ENCODE results near the gene MT1A. TPM values are rescaled to one million over a fixed set of nuclear protein-coding genes. Genes with fewer than 3 reads are reported as not detected.

Gene MT1A
- total and polyA plus RNA-seq, 2 donors (not counting 3 experiments of a cell fraction or from before 2014, with no cell fraction given): 6.5 to 8.4 TPM

DNA sequence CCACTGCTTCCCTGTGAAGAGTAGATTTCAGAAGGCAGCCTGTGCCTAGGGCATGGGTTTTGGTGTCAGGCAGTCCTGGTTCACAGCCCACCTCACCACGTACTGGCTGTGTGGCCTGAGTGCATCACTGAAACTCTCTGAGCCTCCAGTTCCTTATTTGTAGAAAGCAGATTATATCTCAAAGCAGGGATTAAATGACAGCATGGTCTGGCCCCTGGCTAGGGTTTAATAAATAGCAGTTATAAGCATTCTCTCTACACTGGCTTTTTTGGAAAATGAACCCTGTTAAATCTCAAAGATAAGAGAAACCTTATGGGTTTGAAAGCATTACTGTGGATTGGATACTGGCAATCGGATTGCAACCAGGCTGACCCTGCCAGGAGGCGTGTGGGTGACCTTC, 8.9 kb upstream of the MT1A start:
- no peak for TF ChIP-seq JUN (IDR thresholded peaks at IDR 0.05; ENCODE audit: borderline replicate concordance, insufficient read depth, insufficient read length, low read depth)
- no peak for TF ChIP-seq POLR2A (IDR thresholded peaks at IDR 0.05; ENCODE audit: low read depth, low read length)
- TF ChIP-seq MYC (IDR thresholded peaks at IDR 0.05; ENCODE audit: low read depth, low read length): no peak
- TF ChIP-seq, protein P1, sequence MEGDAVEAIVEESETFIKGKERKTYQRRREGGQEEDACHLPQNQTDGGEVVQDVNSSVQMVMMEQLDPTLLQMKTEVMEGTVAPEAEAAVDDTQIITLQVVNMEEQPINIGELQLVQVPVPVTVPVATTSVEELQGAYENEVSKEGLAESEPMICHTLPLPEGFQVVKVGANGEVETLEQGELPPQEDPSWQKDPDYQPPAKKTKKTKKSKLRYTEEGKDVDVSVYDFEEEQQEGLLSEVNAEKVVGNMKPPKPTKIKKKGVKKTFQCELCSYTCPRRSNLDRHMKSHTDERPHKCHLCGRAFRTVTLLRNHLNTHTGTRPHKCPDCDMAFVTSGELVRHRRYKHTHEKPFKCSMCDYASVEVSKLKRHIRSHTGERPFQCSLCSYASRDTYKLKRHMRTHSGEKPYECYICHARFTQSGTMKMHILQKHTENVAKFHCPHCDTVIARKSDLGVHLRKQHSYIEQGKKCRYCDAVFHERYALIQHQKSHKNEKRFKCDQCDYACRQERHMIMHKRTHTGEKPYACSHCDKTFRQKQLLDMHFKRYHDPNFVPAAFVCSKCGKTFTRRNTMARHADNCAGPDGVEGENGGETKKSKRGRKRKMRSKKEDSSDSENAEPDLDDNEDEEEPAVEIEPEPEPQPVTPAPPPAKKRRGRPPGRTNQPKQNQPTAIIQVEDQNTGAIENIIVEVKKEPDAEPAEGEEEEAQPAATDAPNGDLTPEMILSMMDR (IDR thresholded peaks at IDR 0.05; ENCODE audit: extremely low read depth in 1 of 2, insufficient read depth in 1 of 2, low read depth in 1 of 2, low read length in 2 of 2): no peak
- TF ChIP-seq GATA2 (IDR thresholded peaks at IDR 0.05; ENCODE audit: insufficient read depth, insufficient read length, low read depth, low read length): no peak
- TF ChIP-seq, protein P2, sequence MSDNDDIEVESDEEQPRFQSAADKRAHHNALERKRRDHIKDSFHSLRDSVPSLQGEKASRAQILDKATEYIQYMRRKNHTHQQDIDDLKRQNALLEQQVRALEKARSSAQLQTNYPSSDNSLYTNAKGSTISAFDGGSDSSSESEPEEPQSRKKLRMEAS (IDR thresholded peaks at IDR 0.05; ENCODE audit: insufficient read depth, insufficient read length): no peak
- TF ChIP-seq POLR2AphosphoS5 (IDR thresholded peaks at IDR 0.05; ENCODE audit: insufficient read depth, low read depth, low read length): no peak
- no peak for TF ChIP-seq EZH2 (IDR thresholded peaks at IDR 0.05; ENCODE audit: borderline replicate concordance, low read depth, low read length, severe bottlenecking)
- Histone ChIP-seq H3K4me1 (ENCODE audit: control insufficient read depth, extremely low read depth, insufficient read depth, low read length) (peaks cover 20% of the 10 kb centered on the region), H3K4me3 (replicated peaks in 1 of 3; ENCODE audit: insufficient read depth in 1 of 3, low read depth in 1 of 3, low read length in 3 of 3) (no peak overlapping the region), H3K9me1 (replicated peaks; ENCODE audit: control insufficient read depth, extremely low read depth, insufficient read depth, low read length) (no peaks in the 10 kb centered on the region), H3K36me3 (ENCODE audit: control insufficient read depth in 2 of 2, extremely low read depth in 1 of 2, insufficient read depth in 2 of 2, low read length in 2 of 2) (no peaks in the 10 kb centered on the region), H3K27me3 (ENCODE audit: control insufficient read depth in 2 of 2, insufficient read depth in 2 of 2, low read length in 2 of 2) (peaks cover 4 to 6% of the 10 kb centered on the region in 2 experiments), H3K9ac (replicated peaks; ENCODE audit: extremely low read depth, insufficient read depth, low read length) (no peak overlapping the region), H3K9me3 (replicated peaks; ENCODE audit: control insufficient read depth, insufficient read depth, low read length) (no peaks in the 10 kb centered on the region), H3K27ac (ENCODE audit: insufficient read depth, low read depth, low read length) (no peak overlapping the region), H3K79me2 (ENCODE audit: control insufficient read depth, insufficient read depth, low read length) (peaks cover 12% of the 10 kb centered on the region), H3K4me2 (ENCODE audit: insufficient read depth, low read length) (no peak overlapping the region), H2AFZ (ENCODE audit: low read depth, low read length) (no peak overlapping the region), H4K20me1 (replicated peaks; ENCODE audit: control insufficient read depth, extremely low read depth, insufficient read depth, low read length) (no peaks in the 10 kb centered on the region)
- dilution Hi-C loops (cut with MboI; ENCODE audit: extremely low pct_ligation_motif_present, low sequenced_read_pairs): no loop called here
- ChIA-PET CTCF (interaction anchor here (1.0 to 1.9 kb wide), 2 partner anchors 26 to 72 kb away, joined by 5 to 8 read pairs; no protein-coding TSS in a partner anchor), POLR2A (no interaction called here)
- no peak for FAIRE-seq
- intact Hi-C loops (cut with micrococcal nuclease): no loop called here
- DNase-seq (ENCODE audit: low read depth, low spot score): no peak
- no TSS peak for BruUV-seq (replicated peaks)
